H1 (cell line): ENCODE measurements around the gene SOS1. TPM values are rescaled to one million over a fixed set of nuclear protein-coding genes. Genes with fewer than 3 reads are reported as not detected.

Experiments used
- CTCF ChIA-PET: fragments of 300-600 bp; sonication (Branson Sonifier 250); formaldehyde crosslinking; loops from one replicate; lab custom pipeline; 2021; ENCODE audit not compliant: partially characterized antibody; lab: Charles Lee
- POLR2A ChIA-PET: fragments of 300-600 bp; sonication (Branson Sonifier 250); formaldehyde crosslinking; loops from one replicate; lab custom pipeline; 2021; ENCODE audit warnings: inconsistent platforms; ENCODE audit not compliant: partially characterized antibody; lab: Charles Lee
- DNase-seq, 2 experiments: peaks; one replicate each; pipeline versions ENCODE4 v3.0.0 to v3.0.0-alpha.2; 2010 to 2022; ENCODE audit warnings: low spot score in 2 of 2, low read depth in 1 of 2, mixed read lengths in 1 of 2
- FAIRE-seq: peaks from 2 replicates; lab custom pipeline; 2011; peaks lifted over from hg19 to GRCh38; lab: Jason Lieb, UNC
- H2AFZ ChIP-seq: 2 replicates; pipeline ENCODE4 v1.8.1; 2012; ENCODE audit warnings: low read length, inconsistent platforms
- H2AK5ac ChIP-seq: 2 replicates; pipeline ENCODE4 v1.6.1; 2013; ENCODE audit warnings: low read depth, low read length
- H2BK120ac ChIP-seq: replicated peaks from 2 replicates; pipeline ENCODE3; 2013; ENCODE audit warnings: low read depth, low read length, inconsistent platforms
- H2BK12ac ChIP-seq: 2 replicates; pipeline ENCODE4 v1.6.1; 2013; ENCODE audit warnings: low read depth, low read length
- H2BK15ac ChIP-seq: 2 replicates; pipeline ENCODE4 v1.6.1; 2013; ENCODE audit warnings: low read length
- H2BK20ac ChIP-seq: 2 replicates; pipeline ENCODE4 v1.6.1; 2013; ENCODE audit warnings: low read length
- H2BK5ac ChIP-seq: 2 replicates; pipeline ENCODE4 v1.6.1; 2013; ENCODE audit warnings: low read depth, low read length
- H3K14ac ChIP-seq: 2 replicates; pipeline ENCODE4 v1.6.1; 2013; ENCODE audit warnings: inconsistent platforms; ENCODE audit not compliant: insufficient read length
- H3K18ac ChIP-seq: 2 replicates; pipeline ENCODE4 v1.6.1; 2013; ENCODE audit warnings: low read length; ENCODE audit errors: extremely low read depth
- H3K23ac ChIP-seq: 2 replicates; pipeline ENCODE4 v1.6.1; 2013; ENCODE audit warnings: inconsistent platforms; ENCODE audit not compliant: insufficient read length
- H3K23me2 ChIP-seq: 2 replicates; pipeline ENCODE4 v1.6.1; 2013; ENCODE audit warnings: low read depth, low read length
- H3K27ac ChIP-seq: 2 replicates; pipeline ENCODE4 v1.6.1; 2011; ENCODE audit warnings: low read depth, low read length, inconsistent platforms
- H3K27me3 ChIP-seq, 4 experiments: replicated peaks in 1 of 4; 1 replicate in 1 of 4; 2 replicates in 3 of 4; pipeline versions ENCODE4 v1.6.1 to v1.8.1; 2011 to 2013; ENCODE audit warnings: low read length in 3 of 4, mild to moderate bottlenecking in 3 of 4, inconsistent platforms in 2 of 4, mixed read lengths in 2 of 4, moderate library complexity in 1 of 4; ENCODE audit not compliant: control insufficient read depth in 3 of 4, insufficient read depth in 3 of 4; ENCODE audit errors: extremely low read depth in 1 of 4
- H3K36me3 ChIP-seq, 4 experiments: 2 replicates each; pipeline versions ENCODE4 v1.6.1 to v1.8.1; 2011 to 2013; ENCODE audit warnings: mild to moderate bottlenecking in 4 of 4, low read length in 3 of 4, moderate library complexity in 2 of 4, control low read depth in 1 of 4, inconsistent platforms in 1 of 4; ENCODE audit not compliant: insufficient read depth in 4 of 4, control insufficient read depth in 2 of 4
- H3K4ac ChIP-seq: replicated peaks from 2 replicates; pipeline ENCODE3; 2013; ENCODE audit warnings: low read length, low read depth, mixed read lengths, inconsistent platforms; ENCODE audit not compliant: insufficient read length
- H3K4me1 ChIP-seq, 4 experiments: replicated peaks in 1 of 4; 1 replicate in 1 of 4; 2 replicates in 3 of 4; pipeline versions ENCODE4 v1.6.1 to v1.8.1; 2011 to 2013; ENCODE audit warnings: low read length in 3 of 4, inconsistent platforms in 2 of 4, mixed read lengths in 1 of 4; ENCODE audit not compliant: insufficient read depth in 4 of 4, control insufficient read depth in 3 of 4
- H3K4me2 ChIP-seq, 2 experiments: 2 replicates each; pipeline versions ENCODE4 v1.6.1 to v1.8.1; 2011 to 2013; ENCODE audit warnings: low read depth in 2 of 2, low read length in 2 of 2, control low read depth in 1 of 2, inconsistent platforms in 1 of 2, mild to moderate bottlenecking in 1 of 2; ENCODE audit not compliant: insufficient read depth in 1 of 2
- H3K4me3 ChIP-seq, 4 experiments: fragments of 200-600, 300-600 bp in 1 of 4; sonication (generic), shearing (Covaris generic), sonication (Bioruptor Twin) in 1 of 4; 2 replicates each; pipeline versions ENCODE4 v1.5.1 to v1.8.1; 2011 to 2016; ENCODE audit warnings: low read length in 4 of 4, low read depth in 3 of 4, control low read depth in 2 of 4, inconsistent platforms in 2 of 4, mild to moderate bottlenecking in 2 of 4, mixed read lengths in 1 of 4, moderate library complexity in 1 of 4; ENCODE audit not compliant: insufficient read depth in 2 of 4; ENCODE audit errors: extremely low read depth in 1 of 4
- H3K56ac ChIP-seq: replicated peaks from 2 replicates; pipeline ENCODE3; 2013; ENCODE audit warnings: low read depth, mild to moderate bottlenecking, mixed read lengths, low read length, inconsistent platforms; ENCODE audit not compliant: insufficient read length
- H3K79me1 ChIP-seq: 2 replicates; pipeline ENCODE4 v1.6.1; 2013; ENCODE audit warnings: low read depth, low read length, control low read depth
- H3K79me2 ChIP-seq, 2 experiments: 2 replicates each; pipeline versions ENCODE4 v1.6.1 to v1.8.1; 2012 to 2013; ENCODE audit warnings: low read length in 2 of 2, mild to moderate bottlenecking in 2 of 2, inconsistent platforms in 1 of 2; ENCODE audit not compliant: insufficient read depth in 2 of 2, control insufficient read depth in 1 of 2
- H3K9ac ChIP-seq, 4 experiments: replicated peaks in 1 of 4; 1 replicate in 1 of 4; 2 replicates in 3 of 4; pipeline versions ENCODE4 v1.6.1 to v1.8.1; 2011 to 2013; ENCODE audit warnings: low read depth in 3 of 4, low read length in 3 of 4, control low read depth in 2 of 4, mild to moderate bottlenecking in 2 of 4, moderate library complexity in 2 of 4, inconsistent platforms in 1 of 4; ENCODE audit errors: extremely low read depth in 1 of 4
- H3K9me3 ChIP-seq, 2 experiments: 2 replicates each; pipeline versions ENCODE4 v1.6.1 to v1.8.1; 2012 to 2013; ENCODE audit warnings: mild to moderate bottlenecking in 2 of 2, moderate library complexity in 2 of 2, control low read depth in 1 of 2, inconsistent platforms in 1 of 2, low read depth in 1 of 2, low read length in 1 of 2, mixed read lengths in 1 of 2; ENCODE audit not compliant: insufficient read depth in 2 of 2
- H4K20me1 ChIP-seq, 2 experiments: replicated peaks in 1 of 2; 2 replicates each; pipeline versions ENCODE3 to v1.8.1; 2011 to 2013; ENCODE audit warnings: inconsistent platforms in 2 of 2, low read length in 2 of 2, mild to moderate bottlenecking in 1 of 2; ENCODE audit not compliant: insufficient read depth in 2 of 2, control insufficient read depth in 1 of 2
- H4K5ac ChIP-seq: 2 replicates; pipeline ENCODE4 v1.6.1; 2013; ENCODE audit warnings: low read length, low read depth, mixed read lengths, inconsistent platforms; ENCODE audit not compliant: insufficient read length
- H4K8ac ChIP-seq: 2 replicates; pipeline ENCODE4 v1.8.0; 2013; ENCODE audit warnings: mild to moderate bottlenecking, moderate library complexity, low read length, inconsistent platforms; ENCODE audit not compliant: insufficient read depth; ENCODE audit errors: extremely low read depth
- H4K91ac ChIP-seq: replicated peaks from 2 replicates; pipeline ENCODE3; 2013; ENCODE audit warnings: low read length, mixed read lengths, inconsistent platforms; ENCODE audit not compliant: insufficient read length
- BACH1 ChIP-seq: IDR thresholded peaks from 2 replicates; pipeline ENCODE4 v1.6.1; 2012; ENCODE audit warnings: low read length, improper control_type of control experiment
- MAFK ChIP-seq: IDR thresholded peaks from 2 replicates; pipeline ENCODE4 v1.6.1; 2012; ENCODE audit warnings: low read depth, mild to moderate bottlenecking, improper control_type of control experiment, low read length
- SIRT6 ChIP-seq: IDR thresholded peaks from one replicate; pipeline ENCODE4 v1.7.1; 2012; ENCODE audit warnings: low read length, inconsistent platforms
- SP1 ChIP-seq: IDR thresholded peaks from 2 replicates; pipeline ENCODE4 v1.6.1; 2011; ENCODE audit warnings: low read depth, low read length
- SUZ12 ChIP-seq: fragments of 200-600 bp; sonication (generic); IDR thresholded peaks from 2 replicates; pipeline ENCODE4 v1.6.1; 2012; ENCODE audit warnings: mild to moderate bottlenecking, inconsistent platforms, low read length, moderate library complexity, mixed read lengths
- TAF1 ChIP-seq: IDR thresholded peaks from 2 replicates; pipeline ENCODE4 v1.6.1; 2011; ENCODE audit warnings: mild to moderate bottlenecking, low read depth, low read length
- TAF7 ChIP-seq: optimal IDR thresholded peaks from 2 replicates; pipeline ENCODE3; 2011; ENCODE audit warnings: low read depth, mild to moderate bottlenecking, inconsistent platforms, low read length, moderate library complexity, borderline replicate concordance
- WGBS, 2 experiments: shearing (Covaris generic) in 1 of 2; methylation state at CpG; one replicate each; pipeline versions ENCODE4 v1.1.6 to v1.1.7; 2013 to 2015; ENCODE audit warnings: low lambda C conversion rate in 2 of 2, mixed read lengths in 2 of 2, inconsistent platforms in 1 of 2, low coverage in 1 of 2, missing lambda C conversion rate in 1 of 2; ENCODE audit not compliant: insufficient replicate concordance in 2 of 2, insufficient coverage in 1 of 2, insufficient read length in 1 of 2; ENCODE audit errors: extremely low coverage in 1 of 2, missing lambda C conversion rate in 1 of 2; 5-methylcytosine and 5-hydroxymethylcytosine counted together
- polyA plus RNA-seq, 7 experiments: library from polyadenylated mRNA; depleted of rRNA in 3 of 7; stranded (reverse) in 5 of 7; unstranded in 2 of 7; fragments of >200 nt in 5 of 7; fragments of 200-250 nt in 2 of 7; gene quantifications; 1 replicate in 5 of 7; 2 replicates in 1 of 7; 4 replicates in 1 of 7; pipeline versions ENCODE4 v1.2.1 to v1.2.3, GENCODE V29; 2011 to 2013; ENCODE audit warnings: missing spikeins in 2 of 7, mixed read lengths in 2 of 7
- total RNA-seq: library from RNA; stranded (reverse); fragmentation: NEBNext Ultra II Directional; extraction: Animal tissue kit (Norgen Biotek cat#: 25700); gene quantifications from 2 replicates; pipeline ENCODE4 v1.2.1, GENCODE V29; 2021

Gene SOS1
- total and polyA plus RNA-seq, 2 of the 8 experiments (the other 6 are each of a cell fraction or from before 2014, with no cell fraction given) = 25.7 to 27.0 TPM

DNA sequence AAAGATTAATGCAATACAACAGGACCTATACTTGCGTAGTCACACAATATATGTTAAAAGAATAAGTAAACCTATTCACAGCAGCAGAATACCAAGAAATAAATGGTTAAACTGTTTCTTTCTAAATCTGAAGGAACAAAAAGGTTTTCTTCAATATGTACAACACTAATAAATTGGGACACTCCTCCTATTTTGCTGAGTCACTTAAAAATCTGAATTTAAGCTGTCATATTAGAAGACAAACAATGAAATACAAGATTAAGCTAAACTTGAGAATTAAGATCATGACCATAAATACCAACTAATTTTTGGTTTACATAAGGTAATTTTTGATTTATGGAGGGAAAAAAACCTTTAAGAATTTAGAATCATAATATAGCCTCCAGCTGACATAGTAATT is 138.4 kb downstream of the SOS1 start:
- Histone ChIP-seq H3K23me2 (no peaks in the 10 kb centered on the region), H3K4me2 (no peak overlapping the region), H2AFZ (no peak overlapping the region), H3K4me3 (no peak overlapping the region), H3K79me1 (no peaks in the 10 kb centered on the region), H3K9ac (no peak overlapping the region), H3K36me3 (peaks cover 0 to 14% (median 5%) of the 10 kb centered on the region in 4 experiments; a peak in 4 of 8 replicates), H3K27me3 (no peaks in the 10 kb centered on the region), H4K91ac (no peak overlapping the region), H2BK12ac (no peak overlapping the region), H3K27ac (no peak overlapping the region), H4K8ac (no peak overlapping the region), H3K23ac (no peak overlapping the region), H2BK120ac (no peak overlapping the region), H2AK5ac (no peak overlapping the region), H2BK20ac (no peak overlapping the region), H3K79me2 (no peaks in the 10 kb centered on the region), H3K18ac (no peak overlapping the region), H3K4me1 (peaks cover 0 to 3% (median 0%) of the 10 kb centered on the region in 4 experiments; a peak in 1 of 7 replicates), H2BK15ac (no peak overlapping the region), H4K20me1 (no peaks in the 10 kb centered on the region), H2BK5ac (no peak overlapping the region), H4K5ac (no peak overlapping the region), H3K4ac (no peak overlapping the region), H3K56ac (no peak overlapping the region), H3K14ac (no peak overlapping the region), H3K9me3 (no peaks in the 10 kb centered on the region)
- ChIA-PET CTCF (no interaction called here), POLR2A (interaction anchor here (1.2 kb wide), 1 partner anchor 35 kb away, joined by 3 read pairs; no protein-coding TSS in a partner anchor)
- WGBS, 2 experiments = 94% methylated on average over 1 of the region's 1 CpG; no CpG with 5 or more reads in 1 of the 2 experiments
- TF ChIP-seq SP1 (no peak), MAFK (peak; percentile 45; the same call in 1 of the 2 replicates), TAF7 (no peak), SUZ12 (no peak), TAF1 (no peak), BACH1 (peak; percentile 58; the same call in 1 of the 2 replicates), SIRT6 (no peak)
- DNase-seq = no peak
- FAIRE-seq = no peak
